Ishikawa (cell line): Measurements from ENCODE around the gene PEX26.

Experiments
- CEBPB ChIP-seq: IDR thresholded peaks from 2 replicates; pipeline ENCODE4 v1.6.1; 2012
- CREB1 ChIP-seq: IDR thresholded peaks from 2 replicates; pipeline ENCODE4 v1.6.1; 2012; ENCODE audit warnings: low read depth
- EGR1 ChIP-seq: IDR thresholded peaks from 2 replicates; pipeline ENCODE4 v1.6.1; 2012
- EP300 ChIP-seq: IDR thresholded peaks from 2 replicates; pipeline ENCODE4 v1.6.1; 2012; ENCODE audit warnings: borderline replicate concordance
- FOXM1 ChIP-seq: IDR thresholded peaks from 2 replicates; pipeline ENCODE4 v1.6.1; 2012; ENCODE audit warnings: low read depth, borderline replicate concordance
- RAD21 ChIP-seq: IDR thresholded peaks from 2 replicates; pipeline ENCODE4 v1.6.1; 2012; ENCODE audit warnings: low read depth
- TAF1 ChIP-seq: IDR thresholded peaks from 2 replicates; pipeline ENCODE4 v1.6.1; 2012; ENCODE audit warnings: low read depth, mild to moderate bottlenecking
- TCF12 ChIP-seq: IDR thresholded peaks from 2 replicates; pipeline ENCODE4 v1.6.1; 2012; ENCODE audit warnings: low read depth
- TEAD4 ChIP-seq: IDR thresholded peaks from 2 replicates; pipeline ENCODE4 v1.6.1; 2012
- USF1 ChIP-seq: IDR thresholded peaks from 2 replicates; pipeline ENCODE4 v1.6.1; 2012
- YY1 ChIP-seq: IDR thresholded peaks from 2 replicates; pipeline ENCODE4 v1.6.1; 2012; ENCODE audit warnings: low read depth
- TF ChIP-seq, protein P1 (sequence below): IDR thresholded peaks from 2 replicates; pipeline ENCODE4 v1.6.1; 2012; ENCODE audit warnings: low read depth, mild to moderate bottlenecking
- TF ChIP-seq, protein P2 (sequence below): IDR thresholded peaks from 2 replicates; pipeline ENCODE4 v1.6.1; 2012

DNA sequence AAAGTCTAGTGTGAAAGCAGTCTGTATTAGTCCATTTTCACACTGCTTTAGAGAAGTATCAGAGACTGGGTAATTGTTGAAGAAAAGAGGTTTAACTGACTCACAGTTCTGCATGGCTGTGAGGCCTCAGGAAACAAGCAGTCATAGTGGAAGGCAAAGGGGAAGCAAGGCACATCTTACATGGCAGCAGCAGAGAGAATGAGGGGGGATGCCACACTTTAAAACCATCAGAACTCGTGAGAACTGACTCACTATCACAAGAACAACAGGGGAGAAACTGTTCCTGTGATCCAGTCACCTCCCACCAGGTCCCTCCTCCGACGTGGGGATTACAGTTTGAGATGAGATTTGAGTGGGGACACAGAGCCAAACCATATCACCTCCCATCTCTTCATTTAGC, 19.0 kb downstream of the PEX26 start:
- TF ChIP-seq EGR1 (no peak), USF1 (no peak), EP300 (no peak), CEBPB (no peak), RAD21 (no peak), TEAD4 (no peak), FOXM1 (no peak), TCF12 (no peak), YY1 (no peak), CREB1 (no peak), TAF1 (no peak)
- TF ChIP-seq, protein P1, sequence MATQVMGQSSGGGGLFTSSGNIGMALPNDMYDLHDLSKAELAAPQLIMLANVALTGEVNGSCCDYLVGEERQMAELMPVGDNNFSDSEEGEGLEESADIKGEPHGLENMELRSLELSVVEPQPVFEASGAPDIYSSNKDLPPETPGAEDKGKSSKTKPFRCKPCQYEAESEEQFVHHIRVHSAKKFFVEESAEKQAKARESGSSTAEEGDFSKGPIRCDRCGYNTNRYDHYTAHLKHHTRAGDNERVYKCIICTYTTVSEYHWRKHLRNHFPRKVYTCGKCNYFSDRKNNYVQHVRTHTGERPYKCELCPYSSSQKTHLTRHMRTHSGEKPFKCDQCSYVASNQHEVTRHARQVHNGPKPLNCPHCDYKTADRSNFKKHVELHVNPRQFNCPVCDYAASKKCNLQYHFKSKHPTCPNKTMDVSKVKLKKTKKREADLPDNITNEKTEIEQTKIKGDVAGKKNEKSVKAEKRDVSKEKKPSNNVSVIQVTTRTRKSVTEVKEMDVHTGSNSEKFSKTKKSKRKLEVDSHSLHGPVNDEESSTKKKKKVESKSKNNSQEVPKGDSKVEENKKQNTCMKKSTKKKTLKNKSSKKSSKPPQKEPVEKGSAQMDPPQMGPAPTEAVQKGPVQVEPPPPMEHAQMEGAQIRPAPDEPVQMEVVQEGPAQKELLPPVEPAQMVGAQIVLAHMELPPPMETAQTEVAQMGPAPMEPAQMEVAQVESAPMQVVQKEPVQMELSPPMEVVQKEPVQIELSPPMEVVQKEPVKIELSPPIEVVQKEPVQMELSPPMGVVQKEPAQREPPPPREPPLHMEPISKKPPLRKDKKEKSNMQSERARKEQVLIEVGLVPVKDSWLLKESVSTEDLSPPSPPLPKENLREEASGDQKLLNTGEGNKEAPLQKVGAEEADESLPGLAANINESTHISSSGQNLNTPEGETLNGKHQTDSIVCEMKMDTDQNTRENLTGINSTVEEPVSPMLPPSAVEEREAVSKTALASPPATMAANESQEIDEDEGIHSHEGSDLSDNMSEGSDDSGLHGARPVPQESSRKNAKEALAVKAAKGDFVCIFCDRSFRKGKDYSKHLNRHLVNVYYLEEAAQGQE = no peak
- TF ChIP-seq, protein P2, sequence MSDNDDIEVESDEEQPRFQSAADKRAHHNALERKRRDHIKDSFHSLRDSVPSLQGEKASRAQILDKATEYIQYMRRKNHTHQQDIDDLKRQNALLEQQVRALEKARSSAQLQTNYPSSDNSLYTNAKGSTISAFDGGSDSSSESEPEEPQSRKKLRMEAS = no peak
